Left ventricle myocardium inferior (tissue), 1 donor: ENCODE results near the gene TM4SF5. TPM values are rescaled to one million over a fixed set of nuclear protein-coding genes. Genes with fewer than 3 reads are reported as not detected.

Source experiments
- DNase-seq: peaks from one replicate; pipeline ENCODE4 v3.0.0-alpha.2; 2020
- H3K27ac ChIP-seq: fragments of 200-600 bp; replicated peaks from 2 replicates; pipeline ENCODE4 v1.8.0; 2021
- H3K27me3 ChIP-seq: fragments of 200-600 bp; 2 replicates; pipeline ENCODE4 v1.8.0; 2021; ENCODE audit warnings: low read depth
- H3K36me3 ChIP-seq: fragments of 200-600 bp; 2 replicates; pipeline ENCODE4 v1.8.0; 2021
- H3K4me1 ChIP-seq: fragments of 200-600 bp; 2 replicates; pipeline ENCODE4 v1.8.0; 2021
- H3K4me3 ChIP-seq: fragments of 200-600 bp; 2 replicates; pipeline ENCODE4 v1.8.0; 2021; ENCODE audit warnings: mild to moderate bottlenecking, moderate library complexity
- H3K9me3 ChIP-seq: fragments of 200-600 bp; replicated peaks from 2 replicates; pipeline ENCODE4 v1.8.0; 2021
- CTCF ChIP-seq: fragments of 200-600 bp; IDR thresholded peaks from 2 replicates; pipeline ENCODE4 v1.8.0; 2021; ENCODE audit warnings: antibody characterized with exemption, mild to moderate bottlenecking, borderline replicate concordance
- intact Hi-C: fragments of 100-400 bp; cut with micrococcal nuclease; formaldehyde crosslinking; loops from one replicate; pipeline ENCODE4 v1.11.0; 2022
- total RNA-seq: library from RNA; stranded (reverse); fragmentation: NEBNext Ultra II Directional; extraction: Animal tissue kit (Norgen Biotek cat#: 25700); gene quantifications from one replicate; pipeline ENCODE4 v1.2.1, GENCODE V29; 2021
- donor health status: DM: no; HTN: yes; CAD: no; lungs with severe emphysema.

The TM4SF5 gene
- total RNA-seq, 1 donor from 2014 or later, result not detected

GRCh38 chr17:4786516-4786915, 14.8 kb downstream of the TM4SF5 start:
- Histone ChIP-seq H3K36me3 (no peaks in the 10 kb centered on the region), H3K9me3 (no peaks in the 10 kb centered on the region), H3K4me1 (peaks cover 55% of the 10 kb centered on the region), H3K27ac (no peak overlapping the region), H3K27me3 (peaks cover 50% of the 10 kb centered on the region), H3K4me3 (peak overlapping the region; percentile 57)
- no peak for DNase-seq
- TF ChIP-seq CTCF, result no peak
- intact Hi-C loops, result loop anchor here (5.0 kb wide), 1 partner anchor 101 kb away; no protein-coding TSS in a partner anchor

GRCh38 chr17:4788159-4788806, 16.6 kb downstream of the TM4SF5 start:
- Histone ChIP-seq H3K27me3 (peaks cover 32% of the 10 kb centered on the region), H3K4me1 (peaks cover 55% of the 10 kb centered on the region), H3K4me3 (peak overlapping the region; percentile 90), H3K9me3 (no peaks in the 10 kb centered on the region), H3K27ac (no peak overlapping the region), H3K36me3 (no peaks in the 10 kb centered on the region)
- no peak for DNase-seq
- no peak for TF ChIP-seq CTCF
- intact Hi-C loops, result loop anchor here (5.0 kb wide), 1 partner anchor 99 kb away; no protein-coding TSS in a partner anchor

DNA sequence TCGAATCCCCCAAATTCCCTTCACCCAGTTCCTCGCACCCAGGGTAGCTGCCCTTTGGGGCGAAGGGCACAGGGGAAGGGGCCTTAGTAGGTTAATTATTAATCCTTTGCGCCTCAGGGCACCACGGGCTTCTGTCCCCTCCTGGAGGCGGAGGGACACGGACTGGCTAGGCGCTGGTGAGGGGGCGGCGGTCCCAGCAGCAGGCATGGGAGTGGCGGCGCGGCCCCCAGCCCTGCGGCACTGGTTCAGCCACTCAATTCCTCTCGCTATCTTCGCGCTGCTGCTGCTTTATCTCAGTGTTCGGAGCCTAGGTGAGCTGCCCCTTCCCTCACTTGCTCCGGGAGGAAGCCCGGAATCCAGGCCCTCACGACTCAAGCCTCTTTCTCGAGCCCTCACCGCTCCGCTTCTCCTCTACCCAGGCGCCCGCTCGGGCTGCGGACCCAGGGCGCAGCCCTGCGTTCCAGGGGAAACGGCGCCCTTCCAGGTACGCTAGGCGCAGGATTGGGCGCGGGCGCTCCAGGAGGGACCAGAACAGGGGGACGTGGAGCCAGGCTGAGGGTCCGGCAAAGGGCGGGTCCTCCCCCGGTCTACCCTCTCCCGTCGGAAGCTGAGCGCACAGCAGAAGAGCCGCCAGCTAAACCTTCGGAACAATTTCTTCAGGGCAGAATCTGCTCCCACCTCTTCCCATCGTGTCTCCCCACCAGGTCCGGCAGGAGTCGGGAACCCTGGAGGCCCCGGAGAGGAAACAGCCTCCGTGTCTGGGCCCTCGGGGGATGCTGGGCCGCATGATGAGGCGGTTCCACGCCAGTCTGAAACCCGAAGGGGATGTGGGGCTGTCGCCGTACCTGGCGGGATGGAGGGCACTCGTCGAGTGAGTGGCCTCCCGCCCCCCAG, 17.4 kb downstream of the TM4SF5 start, which contains the start of gene GLTPD2:
Gene GLTPD2, plus strand, starts transcription at position 158 of the 894 bp plus-strand sequence. Its CDS starts 48 bp downstream, at position 206.
- Histone ChIP-seq H3K27ac (peak within 1 kb of the TSS; percentile 100), H3K36me3 (no peaks in the 10 kb centered on the region), H3K4me1 (peaks cover 55% of the 10 kb centered on the region), H3K27me3 (peaks cover 24% of the 10 kb centered on the region), H3K9me3 (no peaks in the 10 kb centered on the region), H3K4me3 (peak within 1 kb of the TSS; percentile 90)
- intact Hi-C loops, result loop anchor here (5.0 kb wide), 1 partner anchor 98 kb away; no protein-coding TSS in a partner anchor
- TF ChIP-seq CTCF, result no peak
- DNase-seq, result no peak

DNA sequence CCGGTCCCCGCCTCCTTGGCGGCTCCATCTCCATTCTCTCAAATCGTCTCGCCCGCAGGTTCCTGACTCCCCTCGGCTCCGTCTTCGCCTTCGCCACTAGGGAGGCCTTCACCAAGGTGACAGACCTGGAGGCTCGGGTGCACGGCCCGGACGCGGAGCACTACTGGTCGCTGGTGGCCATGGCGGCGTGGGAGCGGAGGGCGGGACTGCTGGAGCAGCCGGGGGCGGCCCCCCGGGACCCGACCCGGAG, 17.9 kb downstream of the TM4SF5 start:
- no peak for TF ChIP-seq CTCF
- intact Hi-C loops, result loop anchor here (5.0 kb wide), 1 partner anchor 98 kb away; no protein-coding TSS in a partner anchor
- H3K27ac ChIP-seq, result peak overlapping the region; percentile 100
- H3K4me1 ChIP-seq, result peaks cover 55% of the 10 kb centered on the region
- no peaks in the 10 kb centered on the region for H3K36me3 ChIP-seq
- peak overlapping the region; percentile 90 for H3K4me3 ChIP-seq
- H3K9me3 ChIP-seq, result no peaks in the 10 kb centered on the region
- DNase-seq, result no peak
- peaks cover 19% of the 10 kb centered on the region for H3K27me3 ChIP-seq

DNA sequence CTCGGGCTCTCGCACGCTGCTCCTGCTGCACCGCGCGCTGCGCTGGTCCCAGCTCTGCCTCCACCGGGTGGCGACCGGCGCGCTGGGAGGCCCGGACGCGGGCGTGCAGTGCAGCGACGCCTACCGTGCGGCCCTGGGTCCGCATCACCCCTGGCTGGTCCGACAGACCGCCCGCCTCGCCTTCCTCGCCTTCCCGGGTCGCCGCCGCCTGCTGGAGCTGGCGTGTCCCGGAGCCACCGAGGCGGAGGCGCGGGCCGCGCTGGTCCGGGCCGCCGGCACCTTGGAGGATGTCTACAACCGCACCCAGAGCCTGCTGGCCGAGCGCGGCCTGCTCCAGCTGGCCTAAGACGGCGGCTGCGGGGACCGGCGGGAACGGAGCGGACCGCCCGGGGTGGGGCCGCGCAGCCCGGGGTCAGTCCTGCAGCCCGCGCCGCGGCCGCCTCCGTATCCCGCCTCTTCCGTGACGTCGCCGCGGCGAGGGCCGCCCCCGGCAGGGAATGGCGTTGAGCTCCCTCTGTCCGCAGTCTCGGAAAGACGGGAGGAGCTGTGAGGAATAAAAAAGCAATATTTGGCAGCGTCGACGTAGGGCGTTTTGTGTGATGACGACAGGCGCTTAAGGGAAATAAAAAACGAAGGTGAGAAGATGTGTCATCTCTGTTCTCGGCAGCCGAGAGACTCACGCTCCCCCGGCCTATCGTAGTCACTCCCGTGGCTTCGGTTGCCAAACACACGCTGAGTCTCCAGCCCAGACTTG, 18.4 kb downstream of the TM4SF5 start:
- DNase-seq, result peak; percentile 87
- Histone ChIP-seq H3K27ac (peak overlapping the region; percentile 100), H3K4me3 (peak overlapping the region; percentile 90), H3K36me3 (no peaks in the 10 kb centered on the region), H3K27me3 (peaks cover 14% of the 10 kb centered on the region), H3K4me1 (peaks cover 54% of the 10 kb centered on the region), H3K9me3 (no peaks in the 10 kb centered on the region)
- peak; percentile 85 for TF ChIP-seq CTCF
- intact Hi-C loops, result loop anchor here (5.0 kb wide), 1 partner anchor 97 kb away; no protein-coding TSS in a partner anchor
